GM21528 (cell line): ENCODE measurements around the gene CTBP2.
A peak's percentile ranks its signal among the peaks of the same experiment; 100 is the strongest.
"Not testable (repeated sequence)": the region's sequence is repeated elsewhere in the genome, so short reads cannot be mapped to it uniquely, and the experiment has no call there.

Experiments used
- ATAC-seq: cut with Tn5 transposase; IDR thresholded peaks from one replicate; pipeline ENCODE4 v1.9.1; 2021; ENCODE audit warnings: mild to moderate bottlenecking, moderate library complexity; ENCODE audit not compliant: unreplicated experiment, low FRiP score

Gene CTBP2

DNA sequence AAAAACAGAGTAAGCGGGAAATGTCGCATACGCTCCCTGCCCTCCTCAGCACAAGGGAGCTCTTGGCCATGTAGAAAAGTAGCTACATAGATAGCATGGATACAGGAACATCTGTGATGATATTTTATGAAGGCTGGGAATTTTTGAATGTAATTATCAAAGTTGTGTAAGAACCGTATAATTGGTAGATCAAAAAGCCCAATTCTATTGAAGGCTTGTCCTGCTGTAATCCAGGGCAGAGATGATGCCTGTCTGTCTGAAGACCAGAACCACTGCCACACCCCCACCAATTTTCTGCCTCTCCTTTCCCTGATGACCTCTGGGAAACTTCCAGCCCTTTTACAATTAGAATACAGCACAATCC, 167.0 kb downstream of the CTBP2 start:
- no peak for ATAC-seq

DNA sequence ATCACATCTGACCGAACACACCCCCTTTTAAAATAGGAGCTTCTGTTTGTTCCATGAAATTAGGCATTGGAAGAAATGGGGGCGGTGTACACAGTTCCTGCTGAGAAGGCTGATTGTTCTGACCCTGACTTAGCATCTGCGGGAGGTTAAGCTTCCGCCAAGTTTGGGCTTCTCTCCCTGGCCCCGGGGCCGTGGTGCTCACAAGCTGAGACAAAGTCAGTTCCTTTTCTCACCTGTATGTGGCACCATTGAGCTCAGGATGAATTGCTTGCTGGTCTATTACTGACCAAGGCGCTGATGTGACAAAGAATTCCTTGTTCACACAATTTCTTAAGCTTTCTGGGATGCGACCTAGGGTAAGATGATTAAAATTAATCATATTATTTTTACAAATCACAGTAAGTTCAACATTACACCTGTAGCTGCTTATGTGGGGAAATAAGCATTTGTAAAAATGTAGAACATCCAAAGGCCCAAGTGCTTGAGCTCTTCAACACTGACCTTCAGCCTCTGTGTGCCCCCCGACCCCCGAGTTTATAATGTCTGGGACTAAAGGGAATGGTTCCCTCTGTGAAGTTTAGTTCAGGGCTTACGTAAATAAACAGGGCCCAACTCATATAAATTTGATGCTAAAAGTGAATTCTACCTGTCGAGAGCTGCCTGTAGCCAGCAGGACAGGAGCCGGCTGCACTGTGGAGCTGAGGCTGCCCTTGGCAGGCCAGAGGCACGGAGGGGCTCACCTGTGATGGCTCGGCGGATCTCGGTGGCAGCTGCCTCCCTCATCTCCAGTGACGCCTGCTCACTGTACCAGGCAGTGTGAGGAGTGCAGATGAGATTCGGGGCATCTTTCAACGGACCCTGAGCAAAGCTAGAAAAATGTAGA, 167.7 kb downstream of the CTBP2 start:
- ATAC-seq, result peak; percentile 56

GRCh38 chr10:124991835-124992234, 168.5 kb downstream of the CTBP2 start:
- no peak for ATAC-seq

DNA sequence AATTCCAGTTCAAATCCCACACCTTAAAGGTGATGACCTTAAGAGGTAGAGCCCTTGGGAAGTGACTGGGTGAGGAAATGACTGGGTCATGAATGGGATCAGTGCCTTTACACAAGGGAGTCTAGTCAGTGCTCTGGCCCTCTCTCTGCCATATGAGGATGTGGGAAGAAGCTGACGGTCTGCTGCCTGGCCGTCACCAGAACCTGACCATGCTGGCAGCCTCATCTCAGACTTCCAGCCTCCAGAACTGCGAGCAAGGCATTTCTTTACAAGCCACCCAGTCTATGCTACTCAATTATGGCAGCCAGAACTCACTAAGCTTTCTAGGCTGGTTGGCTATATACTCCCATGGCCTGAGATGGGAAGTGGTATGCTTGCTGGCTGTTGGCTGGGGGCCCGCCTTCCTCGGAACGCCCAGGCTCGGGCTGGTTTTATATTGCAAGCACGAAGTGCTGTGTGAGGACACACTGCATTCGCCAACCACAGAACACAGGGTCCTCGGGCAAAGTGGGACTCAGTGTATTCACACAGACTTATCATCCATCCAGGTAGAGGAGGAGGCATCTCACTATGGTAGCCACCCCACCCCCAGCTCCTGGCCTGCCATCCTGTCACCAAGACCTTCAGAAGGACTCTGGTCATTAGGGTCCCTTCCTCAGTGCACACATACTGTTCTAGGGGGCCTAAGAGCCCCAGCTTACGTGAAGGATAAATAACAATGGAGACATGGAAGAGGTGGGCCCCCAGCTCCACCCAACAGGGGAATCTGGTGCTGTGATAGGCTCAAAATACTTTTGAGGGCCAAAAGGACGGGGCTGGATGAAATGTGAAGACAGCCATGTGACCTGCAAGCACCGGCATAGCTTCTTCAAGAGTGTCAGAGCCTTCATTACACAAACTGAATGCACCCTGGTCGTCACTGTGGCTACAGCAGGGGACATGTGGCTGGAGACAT, 169.4 kb downstream of the CTBP2 start:
- no peak for ATAC-seq

GRCh38 chr10:124989526-124989925, 170.8 kb downstream of the CTBP2 start:
- no peak for ATAC-seq

DNA sequence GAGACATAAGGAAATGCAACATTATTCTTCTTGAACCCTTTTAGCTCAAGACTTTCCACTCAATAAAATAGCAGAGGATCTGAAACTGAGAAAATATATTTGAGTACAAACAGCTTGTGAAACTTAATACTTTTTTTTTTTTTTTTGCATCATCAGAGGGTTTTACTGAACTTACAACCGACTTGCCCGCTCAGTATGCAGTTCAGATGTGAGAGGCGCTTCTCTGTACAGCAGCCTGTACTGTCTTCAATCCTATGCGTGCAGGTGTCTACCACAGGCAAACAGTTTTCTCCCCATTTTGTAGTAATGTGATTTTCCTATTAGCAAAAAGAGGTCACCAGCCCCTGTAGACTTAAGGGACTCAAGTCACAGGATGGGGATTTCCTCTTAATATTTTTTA, 171.6 kb downstream of the CTBP2 start:
- not testable (repeated sequence) for ATAC-seq

DNA sequence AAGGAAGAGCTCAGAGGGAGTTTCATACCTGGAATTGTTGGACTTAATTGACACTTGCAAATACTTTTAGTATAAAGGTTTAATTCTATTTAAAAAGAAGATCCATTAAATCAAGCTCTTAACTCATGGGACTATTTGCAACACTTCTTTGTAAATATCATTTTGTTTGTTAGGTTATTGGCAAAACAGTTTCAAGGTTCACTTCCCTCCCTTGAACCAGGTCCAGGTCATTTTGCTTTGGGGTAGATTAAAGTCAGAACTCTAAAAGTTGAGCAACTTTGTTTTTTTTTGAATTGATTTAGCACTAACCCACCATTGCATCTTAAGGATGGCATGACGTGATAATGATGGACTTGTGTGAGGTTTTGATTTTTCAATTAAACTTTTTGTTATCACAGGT, 172.6 kb downstream of the CTBP2 start:
- no peak for ATAC-seq

GRCh38 chr10:124985162-124985561, 175.2 kb downstream of the CTBP2 start:
- no peak for ATAC-seq

GRCh38 chr10:124984376-124984775, 176.0 kb downstream of the CTBP2 start:
- ATAC-seq, result no peak

DNA sequence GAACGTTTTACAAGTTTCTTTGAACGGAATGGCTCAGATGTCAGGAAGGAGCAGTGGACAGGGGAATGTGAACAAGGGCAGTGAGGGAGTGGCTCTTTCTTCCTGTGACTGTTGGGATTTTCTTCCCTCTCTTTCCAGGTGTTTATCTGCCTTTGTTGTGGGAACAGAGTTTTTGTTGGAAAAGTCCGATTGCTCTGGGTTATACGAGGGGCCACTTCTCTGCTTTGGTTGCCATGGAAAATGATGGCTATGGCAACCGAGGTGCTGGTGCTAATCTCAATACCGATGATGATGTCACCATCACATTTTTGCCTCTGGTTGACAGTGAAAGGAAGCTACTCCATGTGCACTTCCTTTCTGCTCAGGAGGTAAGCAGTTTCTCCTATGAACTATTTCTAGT, 177.0 kb downstream of the CTBP2 start:
- no peak for ATAC-seq

DNA sequence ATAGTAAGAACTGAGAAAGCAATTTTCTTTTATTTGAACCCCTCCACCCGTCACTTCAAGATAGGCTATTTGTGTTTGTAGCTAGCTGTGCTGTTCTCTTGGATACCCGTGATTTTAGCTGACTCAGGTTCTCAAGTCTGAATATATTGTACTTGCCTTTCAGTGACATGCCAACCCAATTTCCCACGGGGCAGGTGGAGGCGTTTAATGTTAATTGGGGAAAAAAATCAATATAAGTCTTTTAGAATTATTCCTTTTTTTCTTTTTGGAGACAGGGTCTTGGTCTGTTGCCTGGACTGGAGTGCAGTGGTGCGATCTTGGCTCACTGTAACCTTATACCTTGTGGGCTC, 182.0 kb downstream of the CTBP2 start:
- no peak for ATAC-seq

DNA sequence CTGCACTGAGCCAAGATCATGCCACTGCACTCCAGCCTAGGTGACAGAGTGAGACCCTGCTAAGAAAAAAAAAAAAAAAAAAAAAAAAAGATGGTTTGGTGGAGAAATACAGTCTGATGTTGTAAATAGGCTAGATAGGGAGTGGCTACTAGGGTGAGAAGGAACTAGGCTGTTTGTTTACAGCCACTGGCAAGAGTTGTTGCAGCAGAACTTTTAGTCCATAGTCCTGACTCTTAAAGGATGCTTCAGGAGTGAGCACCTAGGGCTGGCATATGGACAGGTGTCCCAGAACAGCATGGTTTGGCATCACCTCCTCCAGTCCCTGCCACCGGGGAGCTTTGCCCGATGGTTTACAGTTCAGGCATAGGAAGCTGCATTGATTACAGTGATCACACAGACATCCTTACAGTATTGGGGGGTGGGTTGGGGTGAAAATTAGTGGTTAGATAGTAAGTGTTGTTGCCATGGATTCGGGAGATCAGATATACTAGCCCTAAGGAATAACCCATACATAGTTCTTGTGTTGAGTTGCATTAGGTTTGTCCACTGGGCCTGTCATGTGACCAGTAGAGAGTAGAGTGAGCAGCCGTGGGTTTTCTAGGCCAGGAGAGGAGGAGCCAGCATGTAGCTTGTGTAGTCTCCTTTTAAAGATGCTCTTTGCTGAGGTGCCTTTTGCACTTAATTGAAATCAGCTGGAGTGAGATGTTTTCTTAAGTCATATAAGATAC, 182.6 kb downstream of the CTBP2 start:
- no peak for ATAC-seq

GRCh38 chr10:124977161-124977560, 183.2 kb downstream of the CTBP2 start:
- ATAC-seq, result no peak

DNA sequence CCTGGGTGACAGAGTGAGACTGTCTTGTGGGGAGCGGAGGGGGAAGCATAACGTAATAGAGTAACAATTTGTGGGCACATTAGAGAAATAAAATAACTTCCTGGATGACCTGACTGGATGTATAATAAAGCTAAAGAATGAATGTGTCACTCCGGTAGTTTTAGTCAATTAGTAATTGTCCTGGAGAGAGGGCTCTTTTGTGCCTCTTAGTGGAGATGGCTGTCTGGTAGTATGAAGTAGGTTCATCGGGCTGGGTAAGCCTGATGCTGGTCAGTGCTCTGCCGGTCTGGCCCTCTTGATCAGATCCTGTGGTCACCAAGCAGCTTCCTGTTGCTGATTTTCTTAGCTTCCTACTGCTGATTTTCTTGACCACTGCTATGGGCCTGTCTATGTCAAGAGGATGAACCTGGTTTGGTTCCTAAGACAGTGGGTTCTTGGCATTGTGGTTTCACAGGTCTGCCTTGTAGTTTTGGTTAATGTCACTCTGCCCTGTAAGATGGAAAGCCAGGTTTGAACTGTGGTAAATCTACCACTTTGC, 184.3 kb downstream of the CTBP2 start:
- ATAC-seq, result peak; percentile 65

GRCh38 chr10:124974131-124974530, 186.2 kb downstream of the CTBP2 start:
- ATAC-seq, result no peak

DNA sequence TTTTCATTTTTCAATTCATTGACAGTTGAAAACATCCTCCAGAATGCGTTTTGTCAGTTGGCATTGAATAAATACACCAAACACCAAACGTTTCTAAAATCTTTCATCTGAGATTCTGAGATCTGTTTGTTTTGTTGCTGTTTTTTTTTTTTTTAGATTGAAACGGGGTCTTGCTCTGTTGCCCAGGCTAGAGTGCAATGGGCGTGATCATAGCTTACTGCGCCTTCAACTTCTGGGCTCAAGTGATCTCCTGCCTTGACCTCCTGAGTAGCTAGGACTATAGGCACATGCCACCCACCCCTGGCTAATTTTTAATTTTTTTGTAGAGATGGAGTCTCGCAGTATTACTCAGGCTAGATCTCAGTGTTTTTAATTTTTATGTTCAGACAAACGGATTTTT, 187.7 kb downstream of the CTBP2 start:
- ATAC-seq, result no peak

DNA sequence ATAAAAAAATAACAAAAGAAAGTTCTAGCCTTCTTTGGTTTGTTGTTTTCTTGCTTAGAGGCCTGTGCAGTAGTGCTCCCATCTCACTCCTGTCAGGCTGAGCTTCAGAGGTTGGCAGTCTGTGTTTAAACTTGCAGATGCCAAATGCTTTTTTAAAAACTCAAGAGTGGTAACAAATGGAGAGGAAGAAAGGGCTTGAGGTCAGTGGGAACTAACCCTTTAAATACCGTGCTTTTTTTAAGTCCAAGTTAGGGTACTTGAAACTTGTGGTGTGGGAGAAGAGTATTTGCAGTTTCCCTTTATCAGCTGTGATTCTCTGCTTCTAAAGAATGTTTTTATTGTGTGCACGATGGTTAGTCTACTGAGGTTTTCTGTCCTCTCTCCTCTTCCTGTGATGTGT, 189.1 kb downstream of the CTBP2 start:
- ATAC-seq, result peak; percentile 58

GRCh38 chr10:124967255-124967654, 193.1 kb downstream of the CTBP2 start:
- ATAC-seq, result no peak

DNA sequence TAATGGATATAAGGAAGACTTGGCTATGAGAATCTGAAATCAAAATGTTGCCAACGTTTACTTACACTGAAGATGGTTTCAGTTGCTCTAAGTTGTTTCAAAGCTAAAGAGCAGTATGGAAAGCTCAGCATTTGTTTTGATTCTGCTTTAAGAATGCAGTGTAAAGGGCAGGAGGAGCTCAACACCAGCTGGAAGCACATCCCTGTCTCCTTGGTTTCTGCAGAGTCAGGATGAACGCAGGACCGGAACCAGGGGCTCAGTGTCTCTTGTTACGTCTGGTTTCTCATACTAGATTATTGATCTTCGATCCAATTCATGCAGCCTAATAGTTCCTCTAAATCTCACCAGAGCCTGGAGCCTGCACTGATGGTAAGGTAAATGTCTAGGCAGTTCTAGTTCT, 194.4 kb downstream of the CTBP2 start:
- no peak for ATAC-seq

GRCh38 chr10:124963866-124964720, 196.3 kb downstream of the CTBP2 start:
- no peak for ATAC-seq
